ENCODE measurements around the gene SRA1. TPM values are rescaled to one million over a fixed set of nuclear protein-coding genes. Genes with fewer than 3 reads are reported as not detected.

SRA1 gene
- total RNA-seq, 1 donor: 40.6 TPM

DNA sequence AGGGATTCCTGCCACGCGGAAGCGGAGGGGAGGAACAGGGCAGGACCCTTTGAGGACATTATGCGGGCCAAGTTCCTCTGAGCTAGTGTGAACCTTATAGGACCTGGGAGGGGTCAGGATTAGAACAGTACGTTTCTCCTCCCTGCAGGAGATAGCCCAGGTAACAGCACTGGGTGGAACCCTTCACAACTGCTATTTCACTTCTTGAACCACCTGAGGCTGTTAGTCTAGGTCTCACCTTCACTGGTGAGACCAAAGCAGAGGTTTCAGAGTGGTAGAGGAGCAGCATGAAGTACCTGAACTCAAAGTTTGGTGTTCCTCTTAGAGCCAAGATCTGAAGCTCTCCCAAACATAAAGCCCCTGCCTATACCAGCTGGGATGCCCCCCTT, 9.0 kb downstream of the SRA1 start:
- TF ChIP-seq, protein P1, sequence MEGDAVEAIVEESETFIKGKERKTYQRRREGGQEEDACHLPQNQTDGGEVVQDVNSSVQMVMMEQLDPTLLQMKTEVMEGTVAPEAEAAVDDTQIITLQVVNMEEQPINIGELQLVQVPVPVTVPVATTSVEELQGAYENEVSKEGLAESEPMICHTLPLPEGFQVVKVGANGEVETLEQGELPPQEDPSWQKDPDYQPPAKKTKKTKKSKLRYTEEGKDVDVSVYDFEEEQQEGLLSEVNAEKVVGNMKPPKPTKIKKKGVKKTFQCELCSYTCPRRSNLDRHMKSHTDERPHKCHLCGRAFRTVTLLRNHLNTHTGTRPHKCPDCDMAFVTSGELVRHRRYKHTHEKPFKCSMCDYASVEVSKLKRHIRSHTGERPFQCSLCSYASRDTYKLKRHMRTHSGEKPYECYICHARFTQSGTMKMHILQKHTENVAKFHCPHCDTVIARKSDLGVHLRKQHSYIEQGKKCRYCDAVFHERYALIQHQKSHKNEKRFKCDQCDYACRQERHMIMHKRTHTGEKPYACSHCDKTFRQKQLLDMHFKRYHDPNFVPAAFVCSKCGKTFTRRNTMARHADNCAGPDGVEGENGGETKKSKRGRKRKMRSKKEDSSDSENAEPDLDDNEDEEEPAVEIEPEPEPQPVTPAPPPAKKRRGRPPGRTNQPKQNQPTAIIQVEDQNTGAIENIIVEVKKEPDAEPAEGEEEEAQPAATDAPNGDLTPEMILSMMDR (IDR thresholded peaks at IDR 0.05; ENCODE audit: insufficient read depth, low read depth, low read length): no peak
- DNase-seq (ENCODE audit: low read depth): no peak
- H3K4me3 ChIP-seq (ENCODE audit: low read depth, low read length): peak overlapping the region; percentile 51

DNA sequence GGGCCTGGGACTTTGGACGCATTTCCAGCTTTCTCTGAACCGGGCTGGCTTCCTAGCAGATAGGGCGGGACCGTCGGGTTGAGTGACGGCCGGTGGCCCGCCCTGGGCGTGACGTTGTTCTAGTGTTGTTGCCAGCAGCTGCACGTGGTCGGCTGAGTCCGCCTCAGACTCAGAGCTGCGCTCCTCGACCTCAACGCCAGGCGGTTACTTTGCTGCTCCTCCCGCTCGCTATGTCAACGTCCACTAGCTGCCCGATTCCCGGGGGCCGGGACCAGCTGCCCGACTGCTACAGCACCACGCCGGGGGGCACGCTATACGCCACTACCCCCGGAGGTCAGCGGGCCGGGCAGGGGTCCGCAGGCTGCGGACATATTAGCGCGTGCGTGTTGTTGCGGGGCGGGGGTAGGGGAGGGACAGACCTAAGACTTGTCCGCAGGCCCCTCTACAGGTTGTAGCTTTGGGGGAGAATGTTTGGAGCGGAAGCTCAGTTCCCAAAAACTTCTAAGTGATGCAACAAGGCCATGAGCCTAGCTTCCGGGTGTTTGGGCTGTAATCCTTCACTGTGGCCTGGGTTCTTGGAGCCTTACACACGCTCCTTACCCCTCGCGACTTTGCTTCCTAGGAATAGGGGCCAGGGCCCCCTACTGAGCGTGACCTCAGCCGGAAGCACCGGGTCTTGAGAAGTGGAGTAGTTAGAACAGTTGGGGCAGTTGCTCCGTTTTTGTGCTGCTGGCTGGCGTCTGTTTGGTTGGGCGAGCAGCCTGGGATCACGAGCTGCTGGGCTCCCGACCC, 9.6 kb downstream of the SRA1 start, which contains the start of gene EIF4EBP3:
EIF4EBP3 (plus strand) TSS at position 155 of the 792 bp plus-strand sequence; CDS start at position 231, 76 bp downstream.
- peak within 1 kb of the TSS; percentile 51 for H3K4me3 ChIP-seq (ENCODE audit: low read depth, low read length)
- TF ChIP-seq, protein P1 (IDR thresholded peaks at IDR 0.05; ENCODE audit: insufficient read depth, low read depth, low read length): peak; percentile 63
- DNase-seq (ENCODE audit: low read depth): peak; percentile 96

DNA sequence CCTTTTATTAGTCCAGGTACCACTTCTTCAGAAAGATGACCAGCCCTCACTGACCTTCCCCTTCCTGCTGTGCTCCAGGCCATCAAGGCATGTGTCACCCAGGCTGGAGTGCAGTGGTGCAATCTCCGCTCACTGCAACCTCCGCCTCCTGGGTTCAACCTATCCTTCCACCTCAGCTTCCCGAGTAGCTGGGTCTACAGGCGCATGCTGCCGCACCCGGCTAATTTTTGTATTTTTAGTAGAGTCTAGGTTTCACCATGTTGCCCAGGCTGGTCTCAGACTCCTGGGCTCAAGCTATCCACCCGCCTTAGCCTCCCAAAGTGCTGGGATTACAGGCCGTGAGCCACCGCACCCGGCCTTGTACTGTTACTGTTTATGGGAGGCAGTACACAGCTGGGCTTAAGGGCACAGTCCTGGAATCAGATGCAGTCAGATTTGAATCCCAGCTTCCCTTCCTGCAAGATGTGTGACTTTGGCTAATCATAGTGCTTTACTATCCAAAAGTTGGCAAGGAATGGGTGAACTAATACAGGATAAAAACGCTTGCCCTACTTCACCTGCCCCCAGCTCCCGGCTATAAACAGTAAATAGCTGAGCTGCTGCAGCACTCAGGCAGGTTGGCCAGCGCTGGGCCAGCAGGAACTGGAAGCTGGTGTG, 10.3 kb downstream of the SRA1 start:
- H3K4me3 ChIP-seq (ENCODE audit: low read depth, low read length): peak overlapping the region; percentile 29
- TF ChIP-seq, protein P1 (IDR thresholded peaks at IDR 0.05; ENCODE audit: insufficient read depth, low read depth, low read length): no peak
- DNase-seq (ENCODE audit: low read depth): no peak

DNA sequence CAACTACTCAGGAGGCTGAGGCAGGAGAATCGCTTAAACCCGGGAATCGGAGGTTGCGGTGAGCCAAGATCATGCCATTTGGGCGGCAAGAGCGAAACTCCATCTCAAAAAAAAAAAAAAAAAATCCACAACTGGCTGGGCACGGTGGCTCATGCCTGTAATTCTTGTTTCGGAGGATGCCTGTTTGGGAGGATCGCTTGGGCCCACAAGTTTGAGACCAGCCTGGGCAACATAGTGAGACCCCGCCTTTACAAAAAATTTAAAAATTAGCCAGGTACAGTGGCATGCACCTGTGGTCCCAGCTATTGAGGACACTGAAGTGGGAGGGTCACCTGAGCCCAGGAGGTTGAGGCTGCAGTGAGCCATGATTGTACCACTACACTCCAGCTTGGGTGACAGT, 11.7 kb downstream of the SRA1 start:
- no peak for DNase-seq (ENCODE audit: low read depth)
- H3K4me3 ChIP-seq (ENCODE audit: low read depth, low read length): no peak overlapping the region
- TF ChIP-seq, protein P1 (IDR thresholded peaks at IDR 0.05; ENCODE audit: insufficient read depth, low read depth, low read length): no peak

DNA sequence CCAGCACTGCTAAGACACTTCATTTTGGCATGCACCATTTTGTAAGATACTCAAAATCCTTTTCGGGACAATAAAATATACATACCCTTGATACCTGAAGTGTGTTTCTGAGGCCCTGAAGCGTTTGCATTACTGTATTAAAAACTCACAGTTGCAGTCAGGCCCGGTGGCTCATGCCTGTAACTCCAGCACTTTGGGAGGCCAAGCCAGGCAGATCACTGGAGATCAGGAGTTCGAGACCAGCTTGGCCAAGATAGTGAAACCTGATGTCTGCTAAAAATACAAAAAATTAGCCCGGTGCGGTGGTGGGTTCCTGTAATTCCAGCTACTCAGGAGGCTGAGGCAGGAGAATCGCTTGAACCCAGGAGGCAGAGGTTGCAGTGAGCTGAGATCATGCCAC, 12.3 kb downstream of the SRA1 start:
- DNase-seq (ENCODE audit: low read depth): no peak
- H3K4me3 ChIP-seq (ENCODE audit: low read depth, low read length): no peak overlapping the region
- TF ChIP-seq, protein P1 (IDR thresholded peaks at IDR 0.05; ENCODE audit: insufficient read depth, low read depth, low read length): no peak

DNA sequence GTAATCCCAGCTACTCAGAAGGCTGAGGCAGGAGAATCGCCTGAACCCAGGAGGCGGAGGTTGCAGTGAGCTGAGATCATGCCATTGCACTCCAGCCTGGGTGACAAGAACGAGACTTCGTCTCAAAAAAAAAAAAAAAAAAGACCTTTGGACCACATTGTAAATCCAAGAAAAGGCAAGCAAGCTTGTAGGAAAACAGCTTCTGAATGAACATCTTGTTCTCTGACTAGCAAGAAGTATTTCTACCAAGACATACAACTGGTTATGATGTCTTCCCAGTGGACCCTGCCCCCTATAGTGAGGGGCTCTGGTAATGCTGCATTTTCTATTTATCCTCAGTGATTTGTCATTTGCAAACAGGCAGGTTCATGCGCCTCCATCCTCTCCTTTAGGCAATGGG, 14.3 kb downstream of the SRA1 start:
- DNase-seq (ENCODE audit: low read depth): no peak
- TF ChIP-seq, protein P1 (IDR thresholded peaks at IDR 0.05; ENCODE audit: insufficient read depth, low read depth, low read length): no peak
- H3K4me3 ChIP-seq (ENCODE audit: low read depth, low read length): no peak overlapping the region

Measured in fibroblast of villous mesenchyme (primary cell).